Measurements from ENCODE around the gene ERMAP.

Gene ERMAP

GRCh38 chr1:42888013-42888633, 71.2 kb downstream of the ERMAP start:
- H3K4me3 ChIP-seq (ENCODE audit: low read length) = no peak overlapping the region
- no peak for DNase-seq (ENCODE audit: low read depth)
- no peak for TF ChIP-seq CTCF (conservative IDR thresholded peaks at IDR 0.05; ENCODE audit: low read length)

GRCh38 chr1:42889264-42889663, 72.3 kb downstream of the ERMAP start:
- no peak overlapping the region for H3K4me3 ChIP-seq (ENCODE audit: low read length)
- no peak for DNase-seq (ENCODE audit: low read depth)
- no peak for TF ChIP-seq CTCF (conservative IDR thresholded peaks at IDR 0.05; ENCODE audit: low read length)

- no peak overlapping the region for H3K4me3 ChIP-seq (ENCODE audit: low read length)
- no peak for DNase-seq (ENCODE audit: low read depth)
- TF ChIP-seq CTCF (conservative IDR thresholded peaks at IDR 0.05; ENCODE audit: low read length) = no peak
Observed at GRCh38 chr1:42891465-42892138, 74.7 kb downstream of the ERMAP start.
